Epithelial cell of proximal tubule (primary cell): ENCODE measurements around the gene SGCD. TPM values are rescaled to one million over a fixed set of nuclear protein-coding genes. Genes with fewer than 3 reads are reported as not detected.

Source experiments
- DNase-seq: peaks from one replicate; pipeline ENCODE4 v3.0.0-alpha.2; 2011; ENCODE audit warnings: low read depth
- H3K4me3 ChIP-seq: 2 replicates; pipeline ENCODE4 v1.5.1; 2011; ENCODE audit warnings: low read depth, mild to moderate bottlenecking, low read length
- CTCF ChIP-seq: conservative IDR thresholded peaks from 2 replicates; pipeline ENCODE4 v1.5.1; 2012; ENCODE audit warnings: low read depth, mild to moderate bottlenecking, low read length
- total RNA-seq: library from RNA; depleted of rRNA; stranded (reverse); fragments of >200 nt; gene quantifications from 2 replicates; pipeline ENCODE4 v1.2.3, GENCODE V29; 2015

SGCD gene
- total RNA-seq, 1 donor from 2014 or later, result 0.06 TPM

- TF ChIP-seq CTCF, result no peak
- no peak for DNase-seq
- no peak overlapping the region for H3K4me3 ChIP-seq
Observed at GRCh38 chr5:156556666-156557406, 229.9 kb downstream of the SGCD start.

GRCh38 chr5:156560002-156560401 lies 233.0 kb downstream of the SGCD start:
- no peak for DNase-seq
- no peak for TF ChIP-seq CTCF
- no peak overlapping the region for H3K4me3 ChIP-seq

GRCh38 chr5:156561651-156562050 lies 234.7 kb downstream of the SGCD start:
- no peak overlapping the region for H3K4me3 ChIP-seq
- no peak for TF ChIP-seq CTCF
- no peak for DNase-seq

- no peak for DNase-seq
- no peak for TF ChIP-seq CTCF
- no peak overlapping the region for H3K4me3 ChIP-seq
Observed at GRCh38 chr5:156570615-156571014, 243.7 kb downstream of the SGCD start.

GRCh38 chr5:156581725-156582124 lies 254.8 kb downstream of the SGCD start:
- no peak for TF ChIP-seq CTCF
- no peak overlapping the region for H3K4me3 ChIP-seq
- DNase-seq, result no peak

GRCh38 chr5:156582193-156582598 lies 255.2 kb downstream of the SGCD start:
- no peak overlapping the region for H3K4me3 ChIP-seq
- no peak for TF ChIP-seq CTCF
- DNase-seq, result no peak

GRCh38 chr5:156584871-156585270 lies 257.9 kb downstream of the SGCD start:
- no peak overlapping the region for H3K4me3 ChIP-seq
- TF ChIP-seq CTCF, result no peak
- DNase-seq, result no peak
